Glomerular endothelial cell (primary cell): ENCODE measurements around the gene RAB31. TPM values are rescaled to one million over a fixed set of nuclear protein-coding genes. Genes with fewer than 3 reads are reported as not detected.
"Not testable (repeated sequence)": the region's sequence is repeated elsewhere in the genome, so short reads cannot be mapped to it uniquely, and the experiment has no call there.

Experiments used
- DNase-seq: peaks from one replicate; pipeline ENCODE4 v3.0.0-alpha.2; 2011; ENCODE audit warnings: low read depth, low spot score; ENCODE audit errors: extremely low read depth
- total RNA-seq: library from RNA; depleted of rRNA; stranded (reverse); fragments of >200 nt; gene quantifications from 2 replicates; pipeline ENCODE4 v1.2.3, GENCODE V29; 2015

The RAB31 gene
- total RNA-seq, 1 donor from 2014 or later = 19.4 TPM

DNA sequence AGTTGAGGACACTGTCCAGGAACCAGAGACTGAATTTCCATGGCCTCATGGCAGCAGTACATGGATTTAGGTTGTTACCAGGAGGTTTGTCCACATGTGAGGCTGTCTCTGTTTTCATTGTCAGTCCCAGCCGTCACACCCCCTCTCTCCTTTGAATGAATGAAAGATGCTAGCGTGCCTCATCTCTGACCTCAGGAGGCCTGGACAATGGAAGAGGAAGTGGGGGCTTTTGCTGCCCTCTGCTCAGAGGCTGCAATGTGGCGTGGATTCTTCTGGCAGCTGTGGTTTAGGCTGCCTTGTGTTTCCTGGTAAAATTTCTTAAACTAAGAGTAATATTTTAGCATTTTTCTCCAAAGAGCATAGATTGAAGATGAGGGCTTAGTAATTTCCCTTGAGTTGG lies 47.5 kb downstream of the RAB31 start:
- no peak for DNase-seq

DNA sequence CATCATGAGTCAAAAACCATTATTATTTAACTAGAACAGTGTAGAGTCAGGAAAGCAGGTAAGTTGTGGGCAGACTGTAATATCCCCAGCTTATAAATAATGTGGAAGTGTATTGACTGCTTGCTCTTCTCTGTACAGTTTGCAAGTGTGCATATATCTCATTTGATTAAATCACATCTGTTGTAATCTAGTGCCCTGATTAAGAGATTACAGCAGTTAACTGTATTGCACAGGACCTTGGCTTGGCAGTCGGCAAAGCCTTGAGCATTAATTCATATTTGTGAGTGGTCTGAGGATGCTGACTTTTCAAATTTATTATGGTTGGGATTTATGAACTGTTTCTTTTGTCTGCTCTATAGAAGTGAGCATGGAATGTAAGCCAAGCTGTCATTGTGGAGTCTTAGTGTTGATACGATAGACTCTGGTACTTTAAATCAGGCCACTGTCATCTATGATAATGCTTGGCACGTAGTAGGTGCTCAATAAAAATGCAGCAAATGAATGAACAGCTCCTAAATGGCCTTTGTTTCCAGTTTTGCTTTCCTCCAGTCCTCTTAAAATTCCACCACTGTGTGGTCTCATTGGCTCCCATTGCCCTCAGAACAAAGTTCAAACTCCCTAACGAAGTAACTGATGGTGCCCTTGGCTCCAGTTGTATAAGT lies 48.3 kb downstream of the RAB31 start:
- DNase-seq = no peak

GRCh38 chr18:9756933-9757470 lies 48.9 kb downstream of the RAB31 start:
- DNase-seq = no peak

- no peak for DNase-seq
Observed at GRCh38 chr18:9757827-9758621, 49.9 kb downstream of the RAB31 start.

- DNase-seq = no peak
Observed at GRCh38 chr18:9758624-9759075, 50.5 kb downstream of the RAB31 start.

GRCh38 chr18:9760641-9761040 lies 52.5 kb downstream of the RAB31 start:
- no peak for DNase-seq

DNA sequence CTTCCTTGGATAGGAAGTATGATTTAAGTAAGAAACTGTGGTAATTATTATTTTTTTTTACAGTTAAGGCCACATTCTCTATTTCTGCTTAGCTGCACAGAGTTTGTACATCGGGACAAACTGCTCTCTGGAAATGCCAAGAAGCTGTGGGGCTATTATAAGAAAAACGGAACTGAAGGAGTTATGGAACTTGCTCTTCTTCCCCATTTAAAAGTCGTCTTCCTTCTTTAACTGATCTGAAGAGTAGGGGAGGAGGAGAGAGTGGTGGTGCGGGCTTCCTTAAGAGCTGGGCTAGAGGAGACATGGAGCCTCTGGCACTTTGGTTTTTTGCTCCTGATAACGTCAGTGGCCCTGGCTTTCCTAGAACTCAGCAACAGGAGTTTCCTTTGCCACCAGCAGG lies 54.4 kb downstream of the RAB31 start:
- no peak for DNase-seq

DNA sequence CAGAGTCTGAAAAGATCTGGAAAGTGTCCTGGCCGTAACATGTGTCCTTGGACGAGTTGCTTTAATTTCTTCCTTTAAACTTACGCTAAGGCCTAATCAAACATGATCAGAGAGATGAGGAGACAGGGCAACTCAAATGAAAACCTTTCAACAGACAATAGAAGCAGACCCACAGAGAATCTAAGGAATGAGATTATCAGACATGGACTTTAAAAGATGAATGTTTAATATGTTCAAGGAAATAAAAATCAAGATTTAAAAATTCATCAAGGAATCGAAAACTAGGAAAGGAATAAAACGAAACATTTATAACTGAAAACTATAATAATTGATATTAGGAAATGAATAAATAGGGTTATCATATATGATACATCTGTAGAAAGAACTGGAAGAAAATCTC lies 55.1 kb downstream of the RAB31 start:
- DNase-seq = no peak

GRCh38 chr18:9764011-9764481 lies 55.9 kb downstream of the RAB31 start:
- DNase-seq = no peak

DNA sequence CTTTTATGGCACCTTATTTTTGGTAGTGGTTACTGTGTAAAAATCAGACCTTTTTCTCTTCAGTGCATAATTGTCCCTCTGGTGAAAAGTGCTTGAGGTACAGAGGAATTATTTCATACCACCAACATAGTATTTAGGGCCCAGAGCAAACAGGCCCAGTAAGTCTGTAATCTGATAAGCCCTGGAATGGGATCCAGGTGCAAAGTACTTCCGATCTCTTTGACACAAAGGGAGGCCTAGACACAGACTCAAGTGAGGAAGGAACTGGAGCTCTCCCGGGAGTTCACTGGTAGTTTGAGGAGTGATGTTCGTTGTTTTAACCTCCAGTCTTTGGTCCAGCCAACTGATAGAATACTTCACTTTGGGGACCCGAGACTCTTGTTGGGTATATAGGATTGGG lies 57.4 kb downstream of the RAB31 start:
- no peak for DNase-seq

- DNase-seq = no peak
Observed at GRCh38 chr18:9766076-9766481, 58.0 kb downstream of the RAB31 start.

DNA sequence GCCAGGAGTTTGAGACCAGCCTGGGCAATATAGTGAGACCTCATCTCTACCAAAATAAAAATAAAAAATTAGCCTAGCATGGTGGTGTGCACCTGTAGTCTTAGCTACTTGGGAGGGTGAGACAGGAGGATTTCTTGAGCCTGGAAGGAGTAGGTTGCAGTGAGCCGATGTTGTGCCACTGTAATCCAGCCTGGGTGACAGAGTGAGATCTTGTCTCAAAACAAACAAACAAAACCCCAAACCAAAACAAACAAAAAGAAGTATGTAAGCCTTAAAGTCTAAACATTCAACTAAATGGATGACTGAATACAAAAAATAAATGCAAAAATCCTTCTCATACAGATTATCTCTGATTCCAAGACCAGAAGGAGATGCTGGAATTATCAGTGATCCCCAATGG lies 58.6 kb downstream of the RAB31 start:
- no peak for DNase-seq

DNA sequence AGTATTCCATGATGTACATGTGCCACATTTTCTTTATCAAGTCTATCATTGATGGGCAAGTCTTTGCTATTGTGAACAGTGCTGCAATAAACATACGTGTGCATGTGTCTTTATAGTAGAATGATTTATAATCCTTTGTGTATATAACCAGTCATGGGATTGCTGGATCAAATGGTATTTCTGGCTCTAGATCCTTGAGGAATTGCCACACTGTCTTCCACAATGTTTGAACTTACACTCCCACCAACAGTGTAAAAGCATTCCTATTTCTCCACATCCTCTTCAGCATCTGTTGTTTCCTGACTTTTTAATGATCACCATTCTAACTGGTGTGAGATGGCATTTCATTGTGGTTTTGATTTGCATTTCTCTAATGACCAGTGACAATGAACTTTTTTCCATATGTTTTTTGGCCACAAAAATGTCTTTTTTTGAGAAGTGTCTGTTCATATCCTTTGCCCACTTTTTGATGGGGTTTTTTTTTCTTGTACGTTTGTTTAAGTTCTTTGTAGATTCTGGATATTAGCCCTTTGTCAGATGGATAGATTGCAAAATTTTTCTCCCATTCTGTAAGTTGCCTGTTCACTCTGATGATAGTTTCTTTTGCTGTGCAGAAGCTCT lies 60.1 kb downstream of the RAB31 start:
- DNase-seq = not testable (repeated sequence)

- DNase-seq = not testable (repeated sequence)
Observed at GRCh38 chr18:9770111-9770510, 62.0 kb downstream of the RAB31 start.

DNA sequence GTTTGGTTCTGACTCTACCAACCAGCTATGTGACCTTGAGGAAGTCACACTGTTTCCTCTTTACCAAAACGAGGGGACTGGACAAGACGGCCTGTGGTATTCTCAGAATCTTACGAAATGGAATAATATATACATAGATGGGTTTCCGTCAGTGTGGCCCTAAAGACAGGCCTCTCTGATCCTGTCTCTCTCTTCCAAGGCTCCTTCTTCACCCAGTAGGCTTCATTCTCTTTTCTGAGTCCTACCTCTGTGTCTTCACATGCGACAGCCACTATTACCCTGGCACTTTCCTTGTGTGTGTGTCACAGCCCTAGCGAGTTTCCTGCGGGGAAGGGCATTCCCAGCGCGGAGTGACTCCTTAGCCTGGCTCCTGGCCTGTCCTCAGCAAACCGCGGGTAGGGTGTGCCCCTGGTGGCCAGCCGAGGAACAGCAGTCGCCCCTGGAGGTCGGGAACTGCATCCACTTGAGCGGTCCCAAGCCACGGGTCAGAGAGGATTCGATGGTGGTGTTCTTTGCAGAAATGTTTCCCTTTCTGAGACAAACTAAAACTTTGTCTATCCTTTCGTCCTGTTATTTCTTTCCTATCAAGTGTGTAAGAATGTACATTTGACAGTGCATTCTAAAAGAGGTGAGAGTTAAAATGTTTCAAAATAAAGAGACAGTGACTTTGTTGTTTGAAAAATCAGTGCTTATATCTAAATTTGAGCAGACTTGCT lies 63.3 kb downstream of the RAB31 start:
- peak; percentile 29 for DNase-seq

DNA sequence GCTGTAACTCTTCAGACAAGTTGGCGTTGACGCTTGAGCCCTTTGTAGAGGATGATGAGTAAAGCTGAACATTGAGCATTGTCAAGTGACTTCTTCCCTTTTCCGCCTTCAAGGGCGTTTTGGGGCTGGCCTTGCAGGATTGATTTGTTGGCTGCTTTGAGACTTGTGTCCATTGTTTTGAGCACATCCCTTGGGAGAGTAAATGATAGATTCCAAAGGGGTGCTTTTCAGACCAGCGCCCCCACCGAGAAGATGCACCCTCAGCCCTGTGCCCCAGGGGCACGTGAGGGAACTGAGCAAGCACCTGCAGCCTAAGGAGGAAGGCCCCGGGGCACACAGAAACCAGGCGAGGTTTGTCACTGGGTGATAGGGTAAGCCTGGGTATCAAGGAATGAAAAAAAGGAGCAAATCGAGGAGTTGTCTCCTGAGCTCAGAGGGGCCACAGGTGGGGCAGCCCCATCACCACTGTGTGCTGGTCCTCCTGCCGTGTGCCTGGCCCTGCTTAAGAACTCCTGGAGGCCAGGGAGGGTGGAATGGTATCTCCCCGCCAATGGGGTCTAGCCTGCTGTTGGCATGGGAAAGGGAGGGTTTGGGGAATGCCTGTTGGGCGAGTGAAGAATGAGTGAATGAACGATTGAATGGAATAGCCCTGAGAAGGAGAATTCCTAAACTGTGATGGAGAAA lies 64.0 kb downstream of the RAB31 start:
- no peak for DNase-seq

- DNase-seq = no peak
Observed at GRCh38 chr18:9772847-9773677, 65.0 kb downstream of the RAB31 start.

GRCh38 chr18:9774150-9774549 lies 66.0 kb downstream of the RAB31 start:
- no peak for DNase-seq

DNA sequence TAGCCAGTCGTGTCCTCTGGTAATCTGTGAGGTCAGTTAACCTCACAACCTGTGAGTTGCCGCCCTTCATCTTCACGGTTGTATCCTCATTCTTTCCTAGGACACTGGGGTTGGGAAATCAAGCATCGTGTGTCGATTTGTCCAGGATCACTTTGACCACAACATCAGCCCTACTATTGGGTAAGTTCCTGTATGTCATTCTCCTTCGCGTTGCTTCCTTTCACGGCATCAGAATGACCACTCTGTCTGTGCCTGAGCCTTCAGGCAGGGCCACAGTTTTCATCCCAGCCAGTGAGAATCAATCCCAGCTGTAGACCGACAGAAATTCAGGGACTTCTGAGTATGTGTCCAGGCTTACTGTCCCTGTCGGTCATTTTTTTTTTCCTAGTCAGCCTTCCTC lies 67.1 kb downstream of the RAB31 start:
- DNase-seq = no peak
